ENCODE results near the gene STPG3.

The STPG3 gene

GRCh38 chr9:137222190-137223077, 28.7 kb upstream of the STPG3 start, which contains the start of gene RNF208:
TSS of gene RNF208 (minus strand) at chr9:137222240. CDS start at chr9:137221212, 1,028 bp downstream.
- no peak for DNase-seq

GRCh38 chr9:137223078-137223970, 27.8 kb upstream of the STPG3 start:
- DNase-seq = peak; percentile 100

GRCh38 chr9:137224830-137225694, 26.0 kb upstream of the STPG3 start, which contains the start of gene CYSRT1:
TSS of gene CYSRT1 (plus strand) at chr9:137225174. CDS start at chr9:137225622, 448 bp downstream.
- no peak for DNase-seq

GRCh38 chr9:137225699-137226331, 25.3 kb upstream of the STPG3 start:
- DNase-seq = no peak

GRCh38 chr9:137226338-137227053, 24.6 kb upstream of the STPG3 start:
- DNase-seq = no peak

- peak; percentile 84 for DNase-seq
These were observed 23.8 kb upstream of the STPG3 start, which contains the start of gene RNF224 for GRCh38 chr9:137227054-137227852. TSS of gene RNF224 (plus strand) at chr9:137227502. CDS start at chr9:137228336, 834 bp downstream.

- DNase-seq = no peak
These were observed 23.1 kb upstream of the STPG3 start for GRCh38 chr9:137227853-137228505.

- no peak for DNase-seq
These were observed 22.5 kb upstream of the STPG3 start for GRCh38 chr9:137228506-137228967.

- no peak for DNase-seq
These were observed 21.9 kb upstream of the STPG3 start for GRCh38 chr9:137228968-137229896.

- DNase-seq = no peak
These were observed 21.0 kb upstream of the STPG3 start for GRCh38 chr9:137229903-137230704.

- DNase-seq = no peak
These were observed 20.2 kb upstream of the STPG3 start, which contains the start of gene SLC34A3 for GRCh38 chr9:137230705-137231371. TSS of gene SLC34A3 (plus strand) at chr9:137230901. CDS start at chr9:137231703, 802 bp downstream.

- no peak for DNase-seq
These were observed 19.6 kb upstream of the STPG3 start for GRCh38 chr9:137231372-137232039.

- DNase-seq = no peak
These were observed 19.0 kb upstream of the STPG3 start for GRCh38 chr9:137232101-137232500.

- DNase-seq = no peak
These were observed 18.6 kb upstream of the STPG3 start for GRCh38 chr9:137232510-137232909.

GRCh38 chr9:137233143-137233980, 17.7 kb upstream of the STPG3 start:
- no peak for DNase-seq
